ENCODE data around the gene RGS16. TPM values are rescaled to one million over a fixed set of nuclear protein-coding genes. Genes with fewer than 3 reads are reported as not detected.

The RGS16 gene
- total RNA-seq, 4 donors from 2014 or later, result 1.2 to 3.9 (median 3.5) TPM; not detected in 1

DNA sequence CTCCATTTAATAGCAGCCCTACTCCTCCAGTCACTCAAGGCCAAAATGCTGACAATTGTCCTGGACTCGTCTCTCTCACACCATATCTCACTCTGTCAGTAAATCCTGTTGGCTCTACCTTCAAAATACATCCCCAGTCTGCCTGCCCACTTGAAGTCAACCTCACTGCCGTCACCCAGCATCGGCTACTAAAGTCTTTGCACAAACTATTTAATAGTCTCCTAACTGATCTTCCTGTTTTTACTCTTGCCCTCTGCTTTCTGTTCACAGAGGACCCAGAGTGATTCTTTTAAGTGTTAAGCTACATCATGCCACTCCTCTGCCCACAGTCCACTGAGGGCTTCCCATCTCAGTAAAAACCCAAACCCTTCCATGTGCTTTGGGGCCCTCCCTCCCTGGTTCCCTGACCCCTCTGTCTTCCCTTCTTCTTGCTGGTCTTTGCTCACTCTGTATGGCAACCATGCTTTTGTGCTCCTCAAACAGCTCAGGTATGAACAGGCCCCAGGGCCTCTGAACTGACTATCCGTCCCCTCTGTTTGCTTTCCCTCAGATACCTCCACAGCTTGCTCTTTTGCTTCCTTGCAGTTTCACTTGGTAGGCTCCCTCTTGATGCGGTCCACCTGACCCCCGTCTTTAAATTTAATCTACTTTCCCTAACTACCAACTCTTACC is 34.1 kb downstream of the RGS16 start:
- TF ChIP-seq CTCF (IDR thresholded peaks at IDR 0.05) (no peak), POLR2A (IDR thresholded peaks at IDR 0.05) (no peak)
- intact Hi-C loops (cut with DNase I; ENCODE audit: low total_unique reads), result no loop called here
- no peak for DNase-seq

DNA sequence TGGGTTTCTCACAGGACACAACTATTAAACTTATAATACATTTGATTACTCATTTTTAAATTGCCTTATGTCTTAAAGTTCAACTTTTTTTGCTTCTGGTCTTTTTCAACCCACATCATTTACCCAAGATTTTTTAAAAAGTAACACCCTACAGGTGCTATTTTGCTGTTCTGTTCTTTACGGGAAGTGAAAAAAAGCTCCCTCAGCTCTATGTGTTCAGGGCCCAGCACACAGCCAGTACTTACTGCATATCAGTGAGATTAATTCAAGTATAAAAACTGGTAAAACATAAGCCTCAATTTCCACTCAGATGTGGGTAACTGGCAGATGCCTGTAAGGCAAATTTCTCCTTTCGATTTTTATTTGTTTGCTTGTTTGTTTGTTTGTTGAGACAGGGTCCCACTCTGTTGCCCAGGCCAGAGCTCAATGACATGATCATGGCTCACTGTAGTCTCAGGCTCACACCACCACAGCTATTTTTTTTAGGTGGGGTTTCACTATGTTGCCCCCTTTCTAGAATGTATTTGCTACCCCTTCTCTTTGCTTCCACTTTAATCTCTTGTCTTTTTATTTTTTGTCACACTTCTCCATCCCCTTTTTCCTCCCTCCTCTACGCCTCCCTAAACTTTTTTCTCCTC is 35.4 kb downstream of the RGS16 start:
- DNase-seq, result no peak
- Histone ChIP-seq H3K36me3 (no peaks in the 10 kb centered on the region), H3K9me3 (no peaks in the 10 kb centered on the region), H3K27me3 (no peaks in the 10 kb centered on the region), H3K27ac (no peak overlapping the region), H3K4me3 (no peak overlapping the region), H3K4me1 (no peaks in the 10 kb centered on the region)
- intact Hi-C loops (cut with DNase I; ENCODE audit: low total_unique reads), result no loop called here
- TF ChIP-seq POLR2A (IDR thresholded peaks at IDR 0.05) (no peak), CTCF (IDR thresholded peaks at IDR 0.05) (no peak)

More for the DNA sequence above, 34.1 kb downstream of the RGS16 start:
- Histone ChIP-seq H3K36me3 (no peaks in the 10 kb centered on the region), H3K4me3 (no peak overlapping the region), H3K9me3 (no peaks in the 10 kb centered on the region), H3K4me1 (no peaks in the 10 kb centered on the region), H3K27ac (no peak overlapping the region), H3K27me3 (no peaks in the 10 kb centered on the region)

- Histone ChIP-seq H3K4me3 (no peak overlapping the region), H3K9me3 (no peaks in the 10 kb centered on the region), H3K27ac (no peak overlapping the region), H3K27me3 (no peaks in the 10 kb centered on the region), H3K4me1 (no peaks in the 10 kb centered on the region), H3K36me3 (no peaks in the 10 kb centered on the region)
- TF ChIP-seq CTCF (IDR thresholded peaks at IDR 0.05), result no peak
- DNase-seq, result no peak
- intact Hi-C loops (cut with DNase I; ENCODE audit: low total_unique reads), result no loop called here
Measured at GRCh38 chr1:182567629-182568028, 36.6 kb downstream of the RGS16 start.

- no peak for DNase-seq
- TF ChIP-seq POLR2A (IDR thresholded peaks at IDR 0.05), result no peak
- TF ChIP-seq CTCF (IDR thresholded peaks at IDR 0.05), result no peak
- Histone ChIP-seq H3K27ac (no peak overlapping the region), H3K4me3 (no peak overlapping the region), H3K27me3 (no peaks in the 10 kb centered on the region), H3K4me1 (no peaks in the 10 kb centered on the region), H3K9me3 (no peaks in the 10 kb centered on the region), H3K36me3 (no peaks in the 10 kb centered on the region)
- intact Hi-C loops (cut with DNase I; ENCODE audit: low total_unique reads), result no loop called here
Measured at GRCh38 chr1:182565537-182565936, 38.7 kb downstream of the RGS16 start.

GRCh38 chr1:182564406-182565004 is 39.7 kb downstream of the RGS16 start:
- intact Hi-C loops (cut with DNase I; ENCODE audit: low total_unique reads), result no loop called here
- H3K4me3 ChIP-seq, result no peak overlapping the region

More at GRCh38 chr1:182564406-182565004, 39.7 kb downstream of the RGS16 start:
- H3K4me1 ChIP-seq, result no peaks in the 10 kb centered on the region
- DNase-seq, result no peak
- H3K9me3 ChIP-seq, result no peaks in the 10 kb centered on the region
- no peak overlapping the region for H3K27ac ChIP-seq
- no peaks in the 10 kb centered on the region for H3K27me3 ChIP-seq
- no peak for TF ChIP-seq CTCF (IDR thresholded peaks at IDR 0.05)
- TF ChIP-seq POLR2A (IDR thresholded peaks at IDR 0.05), result no peak
- no peaks in the 10 kb centered on the region for H3K36me3 ChIP-seq

All from uterus (tissue), 4 donors.